HG02885 (cell line): ENCODE data around the gene SLC6A4.

Source experiments
- ATAC-seq: cut with Tn5 transposase; IDR thresholded peaks from one replicate; pipeline ENCODE4 v1.9.1; 2021; ENCODE audit warnings: mild to moderate bottlenecking; ENCODE audit not compliant: unreplicated experiment, poor library complexity

SLC6A4 gene

GRCh38 chr17:30235386-30236296 is at the start of gene SLC6A4:
SLC6A4 (minus strand) TSS chr17:30235697; CDS start chr17:30221958, 13,739 bp downstream.
- ATAC-seq: no peak

GRCh38 chr17:30279156-30279555 is 43.7 kb upstream of the SLC6A4 start:
- ATAC-seq: no peak

DNA sequence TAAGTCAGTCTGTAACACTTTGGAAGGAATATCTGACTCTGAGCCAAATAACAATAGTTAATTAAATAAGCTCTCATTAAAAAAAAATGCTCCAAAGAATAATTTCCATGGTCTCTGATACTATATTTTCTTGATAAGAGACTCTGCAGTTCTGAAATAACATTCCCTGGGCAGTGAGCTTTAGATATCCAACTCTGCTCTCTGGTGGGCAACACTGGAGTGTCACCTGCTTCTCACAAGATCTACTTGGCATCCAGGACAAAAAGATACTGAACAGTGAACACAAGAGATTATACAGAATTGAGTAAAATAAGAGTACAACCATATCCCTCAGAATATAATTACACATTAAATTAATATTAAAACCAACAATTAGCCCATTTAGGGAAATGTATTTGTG is 42.5 kb upstream of the SLC6A4 start:
- no peak for ATAC-seq

DNA sequence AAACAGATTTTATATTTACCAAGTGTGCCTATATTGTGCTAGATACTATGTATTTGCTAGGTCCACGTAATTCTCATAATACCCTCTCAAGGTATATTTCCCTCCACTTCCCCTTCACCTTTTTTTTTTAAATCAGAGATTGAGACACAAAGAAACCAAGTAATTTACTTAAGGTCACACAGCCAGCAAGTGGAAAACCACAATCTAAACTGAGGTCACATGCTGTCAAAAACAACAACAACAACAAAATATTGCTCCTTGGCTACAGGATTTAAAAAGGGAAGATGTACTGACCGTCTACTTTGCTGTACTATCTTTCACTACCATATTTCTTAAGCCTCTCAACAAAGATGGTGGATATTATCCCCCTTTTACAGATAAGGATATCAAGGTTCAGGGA is 40.4 kb upstream of the SLC6A4 start:
- no peak for ATAC-seq

GRCh38 chr17:30274887-30275286 is 39.4 kb upstream of the SLC6A4 start:
- no peak for ATAC-seq

DNA sequence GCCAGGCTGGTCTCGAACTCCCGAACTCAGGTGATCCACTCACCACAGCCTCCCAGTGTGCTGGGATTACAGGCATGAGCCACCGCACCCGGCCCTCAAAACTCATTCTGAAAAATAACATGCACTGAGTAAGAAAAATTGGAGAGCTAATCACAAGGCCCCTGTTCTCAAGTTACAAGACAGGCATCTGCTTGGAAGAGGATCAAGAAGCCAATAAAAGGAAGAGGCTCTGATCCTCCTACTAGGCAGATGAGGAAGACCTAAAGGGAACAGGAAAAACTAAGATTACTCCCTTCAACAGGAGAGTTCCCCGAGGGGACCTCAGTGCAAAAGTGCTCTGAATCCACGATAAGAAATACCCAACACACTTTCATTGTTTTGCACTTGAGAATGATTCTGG is 37.9 kb upstream of the SLC6A4 start:
- ATAC-seq: no peak

- no peak for ATAC-seq
These were observed 35.6 kb upstream of the SLC6A4 start for GRCh38 chr17:30271102-30271501.

DNA sequence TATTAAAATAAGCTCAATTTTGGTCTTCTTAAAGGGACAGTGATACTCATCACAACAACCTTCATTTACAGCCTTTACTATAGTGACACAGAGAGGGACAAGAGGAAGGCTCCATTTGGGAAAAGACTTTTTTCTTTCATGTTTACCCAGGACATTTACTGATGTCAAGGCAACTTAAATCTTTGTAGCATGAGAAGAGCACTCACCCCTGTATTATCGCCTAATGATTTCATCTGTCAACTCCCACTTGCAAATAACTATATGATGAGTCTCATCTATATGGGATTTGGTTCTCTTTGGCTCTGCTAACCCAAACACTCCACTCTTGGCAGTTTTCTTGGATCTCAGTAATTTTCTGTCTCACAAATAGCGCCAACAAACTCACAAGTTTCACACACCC is 32.1 kb upstream of the SLC6A4 start:
- ATAC-seq: no peak

GRCh38 chr17:30263552-30264333 is 28.2 kb upstream of the SLC6A4 start:
- no peak for ATAC-seq

GRCh38 chr17:30256756-30257506 is 21.4 kb upstream of the SLC6A4 start:
- ATAC-seq: no peak

DNA sequence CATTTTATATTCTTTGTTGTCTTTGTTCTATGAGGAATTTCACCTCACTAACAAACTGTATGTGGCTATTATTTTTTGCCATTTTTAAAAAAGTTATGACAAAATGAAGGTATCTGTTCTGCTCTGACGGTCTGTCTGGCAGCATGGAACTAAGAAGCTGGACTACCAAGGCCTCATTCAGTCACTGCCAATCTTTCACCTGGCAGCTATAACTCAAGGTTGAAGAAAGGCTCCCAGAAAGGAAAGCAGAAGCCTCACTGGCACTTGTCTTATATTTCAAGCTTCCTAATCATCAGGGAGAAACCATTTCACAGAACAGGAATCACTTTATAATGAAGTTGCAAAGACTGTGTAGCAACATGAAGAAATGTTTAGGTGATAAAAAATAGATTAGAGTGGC is 18.7 kb upstream of the SLC6A4 start:
- no peak for ATAC-seq

DNA sequence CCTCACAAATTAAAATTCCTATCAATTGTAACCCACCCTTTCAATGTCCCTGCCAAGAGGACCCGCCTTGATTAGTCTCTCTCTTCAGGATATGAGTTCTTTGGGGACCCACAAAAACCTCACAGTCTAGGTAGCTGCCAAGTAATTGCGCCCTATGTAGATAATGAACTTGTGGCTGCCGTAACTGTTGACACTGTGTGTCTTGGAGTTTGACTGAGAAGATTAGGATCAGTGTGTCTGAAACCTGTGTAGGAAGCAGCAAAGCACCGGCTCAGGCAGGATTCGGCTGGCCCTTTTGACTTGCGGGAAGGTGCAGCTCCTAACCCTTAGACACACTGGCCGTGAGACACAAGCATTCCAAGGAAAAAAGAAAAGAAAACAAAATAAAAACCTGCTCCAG is 17.8 kb upstream of the SLC6A4 start:
- ATAC-seq: no peak

DNA sequence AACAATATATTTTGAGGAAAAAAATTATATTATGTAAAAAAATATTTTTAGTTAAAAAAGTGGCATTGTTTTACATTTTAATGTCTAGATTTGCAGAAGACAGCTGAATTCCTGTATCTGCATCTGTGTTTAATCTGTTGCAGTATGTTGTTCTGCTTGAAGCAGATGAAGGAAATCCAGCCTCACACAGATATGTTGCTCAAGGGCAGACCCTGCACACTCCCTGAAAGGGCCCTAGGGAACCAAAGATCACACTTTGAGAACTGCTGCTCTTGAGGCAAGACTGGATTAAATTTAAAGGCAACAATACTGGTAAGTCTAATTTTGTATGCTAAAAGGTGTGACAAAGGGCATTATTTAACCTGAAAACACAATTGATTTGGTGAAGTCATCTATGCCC is 16.4 kb upstream of the SLC6A4 start:
- ATAC-seq: no peak

DNA sequence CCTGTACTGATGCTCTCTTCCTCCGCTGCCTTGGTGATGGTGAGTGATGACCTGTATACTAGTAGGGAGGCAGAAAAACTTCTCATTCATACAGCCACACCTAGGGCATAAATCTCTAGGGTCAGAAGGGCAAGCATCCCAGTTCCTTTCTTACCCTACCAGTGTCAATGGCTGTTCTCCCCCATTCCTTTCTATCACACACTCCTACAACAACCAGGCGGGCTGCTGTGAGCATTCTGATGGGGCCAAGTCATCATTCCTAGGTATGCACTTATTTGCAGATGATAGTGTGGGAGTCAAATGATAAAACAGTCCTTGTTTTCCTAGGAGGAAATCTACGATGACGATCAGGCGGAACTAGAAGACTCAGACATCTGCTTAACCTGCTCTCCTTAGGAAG is 14.0 kb upstream of the SLC6A4 start:
- ATAC-seq: no peak

GRCh38 chr17:30248786-30249185 is 13.3 kb upstream of the SLC6A4 start:
- no peak for ATAC-seq

DNA sequence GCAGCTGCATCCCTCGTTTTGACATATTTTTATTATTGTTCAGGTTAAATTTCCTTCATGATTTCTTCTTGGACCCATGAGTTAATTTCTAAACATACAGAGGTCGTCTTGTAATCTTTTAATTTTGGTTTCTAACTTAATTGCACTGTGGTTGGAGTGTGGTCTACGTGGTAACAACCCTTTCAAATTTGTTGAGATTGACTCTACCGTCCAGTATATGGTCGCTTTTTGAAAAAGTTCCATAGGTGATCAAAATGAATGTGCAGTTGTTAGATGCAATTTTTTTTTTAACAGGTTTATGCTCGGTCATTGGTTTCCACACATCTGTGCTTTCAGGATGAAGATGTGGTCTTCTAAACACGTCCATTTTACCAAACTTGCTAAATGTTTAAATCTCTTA is 11.0 kb upstream of the SLC6A4 start:
- ATAC-seq: no peak

- no peak for ATAC-seq
These were observed 9.4 kb upstream of the SLC6A4 start for GRCh38 chr17:30244853-30245385.

- no peak for ATAC-seq
These were observed 8.1 kb upstream of the SLC6A4 start for GRCh38 chr17:30243568-30243967.

GRCh38 chr17:30243002-30243401 is 7.5 kb upstream of the SLC6A4 start:
- ATAC-seq: no peak

DNA sequence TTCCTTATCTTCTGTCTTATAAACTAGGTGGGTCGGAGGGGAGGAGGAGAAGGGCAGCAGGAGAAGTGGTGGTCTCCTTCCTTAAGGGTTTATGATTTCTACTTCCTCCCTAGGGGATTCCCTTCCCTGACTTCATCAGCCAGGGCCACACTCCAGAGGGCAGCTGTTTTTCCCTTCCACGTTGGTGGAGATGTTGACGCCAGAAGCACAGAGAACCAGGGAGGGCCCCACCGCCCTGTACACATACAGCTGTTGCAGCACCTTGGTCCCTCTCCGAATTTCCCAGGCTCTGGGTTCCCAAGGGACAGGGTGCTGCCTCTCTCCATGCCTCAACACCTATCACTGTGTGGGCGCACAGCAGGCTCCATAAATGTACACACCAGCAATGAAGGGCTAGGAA is 5.6 kb upstream of the SLC6A4 start:
- ATAC-seq: no peak

- ATAC-seq: no peak
These were observed 4.7 kb upstream of the SLC6A4 start for GRCh38 chr17:30240177-30240576.
